SJSA1 (cell line): ENCODE data around the gene GBX1. TPM values are rescaled to one million over a fixed set of nuclear protein-coding genes. Genes with fewer than 3 reads are reported as not detected.

ENCODE experiments used
- DNase-seq, 2 experiments: peaks; one replicate each; pipeline ENCODE4 v3.0.0-alpha.2; 2015 to 2020; ENCODE audit warnings: low spot score in 2 of 2, low read depth in 1 of 2
- H3K27ac ChIP-seq: fragments of 250-450 bp; sonication (Bioruptor Pico); 2 replicates; pipeline ENCODE4 v1.5.1; 2020; ENCODE audit warnings: mild to moderate bottlenecking, moderate library complexity
- H3K27me3 ChIP-seq: fragments of 250-450 bp; sonication (Bioruptor Pico); replicated peaks from 2 replicates; pipeline ENCODE4 v1.5.1; 2020; ENCODE audit warnings: mild to moderate bottlenecking, moderate library complexity
- H3K36me3 ChIP-seq: fragments of 250-450 bp; sonication (Bioruptor Pico); 2 replicates; pipeline ENCODE4 v1.5.1; 2020; ENCODE audit warnings: mild to moderate bottlenecking
- H3K4me1 ChIP-seq: fragments of 250-450 bp; sonication (Bioruptor Pico); replicated peaks from 2 replicates; pipeline ENCODE4 v1.6.1; 2021; ENCODE audit warnings: mild to moderate bottlenecking
- H3K4me3 ChIP-seq: fragments of 250-450 bp; sonication (Bioruptor Pico); 2 replicates; pipeline ENCODE4 v1.5.1; 2020; ENCODE audit warnings: mild to moderate bottlenecking
- H3K9me3 ChIP-seq: fragments of 250-450 bp; sonication (Bioruptor Pico); replicated peaks from 2 replicates; pipeline ENCODE4 v1.5.1; 2020; ENCODE audit warnings: mild to moderate bottlenecking
- total RNA-seq: library from RNA; depleted of rRNA; stranded (reverse); fragments of >200 nt; shearing (Covaris generic); gene quantifications from 2 replicates; pipeline ENCODE4 v1.2.3, GENCODE V29; 2014

The GBX1 gene
- total RNA-seq, 1 experiment from 2014 or later: not detected

GRCh38 chr7:151186640-151187408 is 19.3 kb upstream of the GBX1 start, which contains the start of gene ASB10:
TSS of gene ASB10 (minus strand) at chr7:151187250. CDS start at chr7:151187130, 120 bp downstream.
- H3K9me3 ChIP-seq: no peaks in the 10 kb centered on the region
- no peak within 1 kb of the TSS for H3K27ac ChIP-seq
- no peaks in the 10 kb centered on the region for H3K4me1 ChIP-seq
- no peak within 1 kb of the TSS for H3K4me3 ChIP-seq
- H3K27me3 ChIP-seq: peaks cover 36% of the 10 kb centered on the region
- no peak for DNase-seq
- H3K36me3 ChIP-seq: no peaks in the 10 kb centered on the region

- Histone ChIP-seq H3K9me3 (no peaks in the 10 kb centered on the region), H3K4me1 (no peaks in the 10 kb centered on the region), H3K36me3 (no peaks in the 10 kb centered on the region), H3K4me3 (no peak overlapping the region), H3K27me3 (peaks cover 36% of the 10 kb centered on the region), H3K27ac (no peak overlapping the region)
- no peak for DNase-seq
Measured at GRCh38 chr7:151185762-151186639, 18.5 kb upstream of the GBX1 start.

- Histone ChIP-seq H3K36me3 (no peaks in the 10 kb centered on the region), H3K4me1 (no peaks in the 10 kb centered on the region), H3K4me3 (no peak overlapping the region), H3K9me3 (no peaks in the 10 kb centered on the region), H3K27me3 (peaks cover 54% of the 10 kb centered on the region), H3K27ac (no peak overlapping the region)
- DNase-seq: peak in 1 of 2 experiments; percentile 43
Measured at GRCh38 chr7:151181011-151181431, 13.5 kb upstream of the GBX1 start.

GRCh38 chr7:151179946-151180345 is 12.5 kb upstream of the GBX1 start:
- peaks cover 54% of the 10 kb centered on the region for H3K27me3 ChIP-seq
- H3K27ac ChIP-seq: no peak overlapping the region
- no peak for DNase-seq
- H3K4me1 ChIP-seq: no peaks in the 10 kb centered on the region
- H3K36me3 ChIP-seq: no peaks in the 10 kb centered on the region
- H3K9me3 ChIP-seq: no peaks in the 10 kb centered on the region
- H3K4me3 ChIP-seq: no peak overlapping the region

- Histone ChIP-seq H3K9me3 (no peaks in the 10 kb centered on the region), H3K27me3 (peaks cover 54% of the 10 kb centered on the region)
Measured at GRCh38 chr7:151179287-151179860, 11.9 kb upstream of the GBX1 start.

GRCh38 chr7:151178831-151179230 is 11.3 kb upstream of the GBX1 start:
- no peak overlapping the region for H3K4me3 ChIP-seq

More at GRCh38 chr7:151179287-151179860, 11.9 kb upstream of the GBX1 start:
- Histone ChIP-seq H3K4me3 (no peak overlapping the region), H3K36me3 (no peaks in the 10 kb centered on the region), H3K4me1 (no peaks in the 10 kb centered on the region), H3K27ac (no peak overlapping the region)
- no peak for DNase-seq

GRCh38 chr7:151178236-151178635 is 10.7 kb upstream of the GBX1 start:
- Histone ChIP-seq H3K9me3 (peaks cover 2% of the 10 kb centered on the region; the same call in 1 of the 2 replicates), H3K27ac (no peak overlapping the region), H3K36me3 (no peaks in the 10 kb centered on the region), H3K4me3 (no peak overlapping the region), H3K4me1 (no peaks in the 10 kb centered on the region), H3K27me3 (peaks cover 50% of the 10 kb centered on the region)
- DNase-seq: no peak

More at GRCh38 chr7:151178831-151179230, 11.3 kb upstream of the GBX1 start:
- Histone ChIP-seq H3K27ac (no peak overlapping the region), H3K36me3 (no peaks in the 10 kb centered on the region), H3K27me3 (peaks cover 54% of the 10 kb centered on the region), H3K4me1 (no peaks in the 10 kb centered on the region), H3K9me3 (no peaks in the 10 kb centered on the region)
- no peak for DNase-seq

- Histone ChIP-seq H3K4me1 (no peaks in the 10 kb centered on the region), H3K9me3 (peaks cover 11% of the 10 kb centered on the region), H3K27me3 (peaks cover 48% of the 10 kb centered on the region), H3K36me3 (no peaks in the 10 kb centered on the region), H3K27ac (no peak overlapping the region), H3K4me3 (no peak overlapping the region)
- DNase-seq: no peak
Measured at GRCh38 chr7:151177310-151177709, 9.8 kb upstream of the GBX1 start.

GRCh38 chr7:151176401-151176800 is 8.9 kb upstream of the GBX1 start:
- no peak overlapping the region for H3K4me3 ChIP-seq
- peaks cover 11% of the 10 kb centered on the region for H3K9me3 ChIP-seq
- no peaks in the 10 kb centered on the region for H3K4me1 ChIP-seq
- H3K27me3 ChIP-seq: peaks cover 46% of the 10 kb centered on the region
- H3K27ac ChIP-seq: no peak overlapping the region
- no peaks in the 10 kb centered on the region for H3K36me3 ChIP-seq
- DNase-seq: no peak

- Histone ChIP-seq H3K4me3 (no peak overlapping the region), H3K27ac (no peak overlapping the region), H3K27me3 (peaks cover 44% of the 10 kb centered on the region), H3K36me3 (no peaks in the 10 kb centered on the region), H3K4me1 (no peaks in the 10 kb centered on the region), H3K9me3 (peaks cover 11% of the 10 kb centered on the region)
- no peak for DNase-seq
Measured at GRCh38 chr7:151175793-151176311, 8.4 kb upstream of the GBX1 start.

GRCh38 chr7:151175047-151175792 is 7.7 kb upstream of the GBX1 start:
- no peak overlapping the region for H3K27ac ChIP-seq
- no peak overlapping the region for H3K4me3 ChIP-seq
- peaks cover 11% of the 10 kb centered on the region for H3K9me3 ChIP-seq
- no peaks in the 10 kb centered on the region for H3K36me3 ChIP-seq
- no peak for DNase-seq
- H3K4me1 ChIP-seq: no peaks in the 10 kb centered on the region
- peaks cover 39% of the 10 kb centered on the region for H3K27me3 ChIP-seq

GRCh38 chr7:151174246-151175046 is 7.0 kb upstream of the GBX1 start:
- no peak for DNase-seq
- Histone ChIP-seq H3K27ac (no peak overlapping the region), H3K4me1 (no peaks in the 10 kb centered on the region), H3K9me3 (peaks cover 11% of the 10 kb centered on the region), H3K36me3 (no peaks in the 10 kb centered on the region), H3K4me3 (no peak overlapping the region), H3K27me3 (peaks cover 39% of the 10 kb centered on the region)
